Stimulated activated CD8-positive, alpha-beta memory T cell treated with anti-CD3 and anti-CD28 coated beads, Interleukin-2, amount 100 ng/mL, for 48 hours (primary cell): ENCODE data around the gene ADAMTS7.
"Not testable (repeated sequence)": the region's sequence is repeated elsewhere in the genome, so short reads cannot be mapped to it uniquely, and the experiment has no call there.

Experiments
- DNase-seq, 2 donors: peaks; one replicate each; pipeline ENCODE4 v3.0.0-alpha.2; 2020; ENCODE audit warnings: low read depth in 2 of 2

Gene ADAMTS7

GRCh38 chr15:78779975-78780374, 31.3 kb downstream of the ADAMTS7 start:
- not testable (repeated sequence) for DNase-seq

DNA sequence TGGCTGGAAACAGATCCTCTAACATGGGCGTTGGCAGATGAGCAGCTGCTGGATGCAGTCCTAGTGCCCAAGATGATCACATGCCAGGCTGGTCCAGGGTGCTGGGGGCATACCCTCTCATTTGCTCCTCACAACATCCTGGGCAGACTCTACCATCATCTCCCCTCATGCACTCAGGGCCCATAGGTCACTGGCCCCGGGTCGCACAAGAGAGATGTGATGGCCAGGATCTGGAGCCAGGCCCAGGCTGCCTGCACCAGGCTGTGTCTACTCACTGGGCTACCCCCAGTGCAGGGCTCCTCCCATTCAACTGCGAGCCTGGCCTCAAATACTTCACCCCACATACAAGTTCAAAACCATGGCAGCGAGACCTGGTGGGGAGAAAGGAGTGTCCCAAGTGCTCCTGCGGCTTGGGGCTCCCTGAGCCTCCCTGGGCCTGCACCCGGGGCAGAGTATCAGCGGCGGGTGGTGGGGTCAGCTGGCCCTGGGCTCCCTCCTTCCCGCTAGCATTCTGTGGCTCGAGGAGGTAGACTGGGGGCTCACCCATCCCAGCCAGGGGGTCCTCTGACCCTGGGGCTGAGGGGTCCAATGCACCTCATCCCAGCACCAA, 32.0 kb downstream of the ADAMTS7 start:
- not testable (repeated sequence) for DNase-seq

DNA sequence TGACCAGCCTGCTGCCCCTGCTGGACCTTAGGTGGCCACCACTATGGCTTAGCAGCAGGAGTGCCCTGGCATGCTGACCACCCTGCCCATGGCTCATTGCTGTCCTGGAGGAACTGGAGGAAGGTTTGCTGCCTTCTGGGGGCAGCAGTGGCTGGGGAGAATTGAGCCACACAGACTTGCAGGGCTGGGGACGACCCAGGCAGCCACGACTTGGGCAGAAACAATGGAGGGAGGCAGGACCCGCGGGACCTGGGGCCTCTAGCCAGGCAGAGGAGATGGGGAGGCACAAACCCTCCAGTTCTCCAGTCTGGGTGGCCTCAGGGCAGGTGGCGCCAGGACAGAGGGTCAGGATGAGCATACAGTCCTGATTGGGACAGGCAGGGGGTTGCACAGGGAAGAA, 32.8 kb downstream of the ADAMTS7 start:
- DNase-seq, result no peak

DNA sequence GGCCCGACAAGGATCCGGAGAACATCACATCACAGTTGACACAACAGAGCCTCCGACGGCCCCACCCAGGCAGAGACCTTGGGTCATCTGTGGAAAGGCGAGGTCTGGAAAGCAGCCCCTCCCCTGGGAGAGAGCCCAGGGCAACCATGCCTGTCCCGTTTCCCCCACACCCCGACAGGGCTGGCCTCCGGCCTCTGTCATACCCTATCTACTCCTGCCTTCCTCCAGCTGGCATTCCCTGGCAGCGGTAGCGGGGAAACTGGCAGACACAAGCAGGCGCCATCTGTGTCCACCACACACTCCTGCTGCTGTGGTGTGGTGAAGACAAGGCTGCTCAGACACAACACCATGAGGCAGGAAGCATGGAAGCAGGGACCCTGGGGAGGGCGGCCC, 33.3 kb downstream of the ADAMTS7 start:
- not testable (repeated sequence) for DNase-seq

DNA sequence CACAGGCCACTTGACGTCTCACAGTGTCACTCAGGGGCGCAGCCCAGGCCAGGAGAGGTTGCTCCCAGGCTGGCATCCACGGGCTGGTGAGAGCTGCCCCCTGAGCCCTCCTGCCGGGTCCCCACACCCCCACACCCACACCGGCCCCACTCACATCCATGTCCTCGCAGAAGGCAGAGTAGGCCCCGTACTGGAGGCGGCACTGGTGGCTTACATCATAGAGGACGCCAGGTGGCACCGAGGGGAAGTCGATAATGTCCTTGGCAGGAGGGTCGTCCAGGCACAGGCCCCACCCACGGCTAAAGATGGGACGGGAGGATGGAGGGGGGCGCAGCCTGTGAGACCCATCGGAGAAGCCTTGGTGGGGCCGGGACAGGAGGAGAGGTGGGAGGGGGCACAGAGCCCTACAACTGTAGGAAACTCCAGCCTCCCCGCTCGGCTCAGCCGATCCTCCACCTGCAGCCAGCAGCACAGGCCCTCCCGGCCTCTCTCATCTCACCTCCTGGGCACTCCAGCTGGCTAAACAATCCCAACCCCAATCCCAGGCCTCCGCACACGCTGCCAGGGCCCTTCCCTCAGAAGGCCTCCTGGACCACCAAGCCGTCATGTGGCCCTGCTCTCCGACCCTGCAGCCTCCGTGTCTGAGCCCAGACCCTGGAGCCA, 33.8 kb downstream of the ADAMTS7 start:
- not testable (repeated sequence) for DNase-seq

DNA sequence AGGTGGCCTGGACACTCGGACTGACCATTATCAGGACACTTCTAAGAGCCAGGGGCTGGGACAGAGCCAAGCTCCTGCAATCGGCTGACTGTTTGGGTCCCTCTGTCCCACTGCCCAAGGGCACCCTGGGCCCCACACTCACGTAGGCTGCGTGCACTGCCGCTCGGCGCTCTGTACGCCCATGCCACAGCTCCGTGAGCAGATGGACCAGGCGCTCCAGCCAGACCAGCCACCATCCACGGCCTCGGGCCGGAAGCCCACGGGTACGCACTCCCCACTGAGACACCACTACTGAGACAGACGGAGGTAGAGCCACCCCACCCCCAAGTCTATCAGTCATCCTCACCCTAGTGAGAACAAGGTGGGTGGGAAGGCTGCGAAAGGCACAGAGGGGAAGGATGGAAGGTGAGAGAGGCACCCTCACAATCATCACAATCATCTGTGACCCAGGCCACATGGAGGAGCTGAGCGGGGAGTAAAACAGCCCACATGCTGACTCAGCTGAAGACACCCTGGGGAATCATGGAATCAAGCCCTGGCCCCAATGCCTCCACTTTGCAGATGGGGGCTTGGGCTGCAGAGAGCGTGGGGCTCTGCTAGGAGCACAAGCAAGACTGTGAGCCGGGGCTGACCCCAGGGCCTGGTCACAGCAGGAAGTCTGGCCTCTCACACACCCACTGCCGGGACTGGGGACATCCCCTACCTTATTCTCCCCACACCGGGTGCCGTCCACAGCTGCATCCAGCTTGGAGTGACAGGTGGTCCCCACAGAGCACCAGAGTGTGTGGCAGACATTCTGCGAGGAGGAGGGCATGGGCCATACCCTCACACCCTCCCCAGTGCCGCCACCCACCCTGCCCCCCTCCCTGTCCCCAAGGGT, 35.0 kb downstream of the ADAMTS7 start:
- not testable (repeated sequence) for DNase-seq

DNA sequence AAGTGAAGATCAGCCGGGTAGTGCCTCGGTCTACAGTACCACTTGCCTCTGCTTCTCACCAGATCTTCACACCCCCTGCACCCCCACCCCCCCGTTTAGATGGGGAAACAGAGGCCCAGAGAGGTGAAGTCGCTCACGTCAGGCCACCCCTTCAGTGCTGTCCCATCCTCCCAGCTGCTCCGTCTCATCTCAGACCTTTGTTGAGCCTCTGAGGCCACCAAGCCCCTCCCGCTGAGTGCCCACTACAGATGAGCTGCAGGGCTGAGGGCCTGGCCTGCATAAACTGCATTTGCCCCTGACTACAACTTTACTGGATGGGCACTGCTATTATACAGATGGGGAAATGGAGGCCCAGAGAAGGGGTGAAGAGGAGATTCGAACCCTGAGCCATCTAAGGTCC, 35.8 kb downstream of the ADAMTS7 start:
- DNase-seq, result no peak

- not testable (repeated sequence) for DNase-seq
These were observed 36.7 kb downstream of the ADAMTS7 start for GRCh38 chr15:78774451-78774990.

- not testable (repeated sequence) for DNase-seq
These were observed 37.4 kb downstream of the ADAMTS7 start for GRCh38 chr15:78773765-78774450.

DNA sequence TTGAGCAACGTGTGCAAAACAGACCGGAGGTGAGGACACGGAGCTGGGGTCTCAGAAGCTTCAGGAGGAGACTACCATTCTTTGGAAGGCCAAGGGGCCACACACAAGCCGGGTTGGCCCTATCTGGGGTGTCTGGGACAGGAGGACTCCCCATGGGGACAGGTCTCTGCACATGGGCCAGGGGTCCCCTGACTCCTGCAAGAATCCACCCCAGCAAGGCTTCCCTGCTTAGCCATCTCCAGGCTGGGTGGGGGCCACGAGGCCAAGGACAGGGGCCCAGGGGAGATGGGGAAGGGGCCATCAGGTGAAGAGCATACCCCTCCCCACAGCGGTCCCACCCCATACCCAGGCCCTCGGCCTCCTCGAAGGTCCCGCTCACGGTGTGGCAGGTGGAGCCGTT, 38.5 kb downstream of the ADAMTS7 start:
- no peak for DNase-seq

DNA sequence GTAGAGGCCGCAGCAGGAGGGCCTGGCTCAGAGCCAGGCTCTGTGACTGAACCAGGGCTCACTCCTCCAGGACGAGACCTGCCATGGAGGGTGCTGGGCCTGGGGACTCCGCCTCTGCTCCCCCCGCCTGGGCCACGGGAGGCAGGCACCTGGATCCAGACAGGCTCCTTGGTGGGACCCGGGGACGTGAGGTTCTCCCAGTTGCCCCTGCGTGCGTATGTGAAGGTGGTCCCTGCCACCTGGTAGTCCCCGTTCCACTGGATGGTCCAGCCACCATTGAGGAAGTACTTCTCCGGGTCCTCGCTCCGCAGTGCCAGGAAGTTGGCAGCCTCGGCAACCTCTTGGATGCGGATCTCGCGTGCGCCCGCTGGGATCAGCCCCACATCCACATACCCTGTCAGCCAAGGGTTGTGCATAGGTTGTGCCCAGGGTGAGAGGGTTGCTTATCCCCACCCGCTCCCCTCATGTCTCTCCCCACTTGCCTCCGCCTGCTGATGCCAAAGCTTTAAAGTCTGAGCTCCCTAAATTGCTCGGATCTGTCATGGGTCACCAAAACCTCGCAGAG, 39.7 kb downstream of the ADAMTS7 start:
- not testable (repeated sequence) for DNase-seq

- not testable (repeated sequence) for DNase-seq
These were observed 40.2 kb downstream of the ADAMTS7 start for GRCh38 chr15:78771020-78771419.

DNA sequence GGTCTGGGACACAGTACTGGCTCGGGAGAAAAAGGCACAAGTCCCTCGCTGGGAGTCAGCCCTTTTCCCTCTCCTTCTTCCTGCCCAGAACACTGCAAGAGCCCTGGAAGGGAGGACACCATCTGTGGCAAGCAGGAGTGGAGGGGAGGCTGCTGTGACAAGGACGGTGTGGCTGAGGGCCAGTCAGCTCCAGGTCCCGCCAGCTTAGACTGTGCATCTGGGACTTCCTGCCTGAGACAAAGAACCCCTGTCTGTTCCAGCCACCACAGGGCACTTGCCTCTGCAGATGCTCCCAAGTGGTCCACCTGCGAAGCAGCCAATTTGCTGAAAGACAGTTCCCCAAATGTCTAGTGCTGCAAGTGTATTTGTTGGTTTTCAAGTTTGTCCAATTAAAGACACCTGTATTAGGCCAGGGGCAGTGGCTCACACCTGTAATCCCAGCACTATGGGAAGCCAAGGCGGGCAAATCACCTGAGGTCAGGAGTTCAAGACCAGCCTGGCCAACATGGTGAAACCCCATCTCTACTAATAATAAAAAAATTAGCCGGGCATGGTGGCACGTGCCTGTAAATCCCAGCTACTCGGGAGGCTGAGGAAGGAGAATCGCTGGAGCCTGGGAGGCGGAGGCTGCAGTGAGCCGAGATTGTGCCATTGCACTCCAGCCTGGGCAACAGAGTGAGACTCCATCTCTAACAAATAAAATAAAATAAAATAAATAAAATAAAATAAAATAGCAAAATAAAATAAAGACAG, 41.6 kb downstream of the ADAMTS7 start:
- not testable (repeated sequence) for DNase-seq

DNA sequence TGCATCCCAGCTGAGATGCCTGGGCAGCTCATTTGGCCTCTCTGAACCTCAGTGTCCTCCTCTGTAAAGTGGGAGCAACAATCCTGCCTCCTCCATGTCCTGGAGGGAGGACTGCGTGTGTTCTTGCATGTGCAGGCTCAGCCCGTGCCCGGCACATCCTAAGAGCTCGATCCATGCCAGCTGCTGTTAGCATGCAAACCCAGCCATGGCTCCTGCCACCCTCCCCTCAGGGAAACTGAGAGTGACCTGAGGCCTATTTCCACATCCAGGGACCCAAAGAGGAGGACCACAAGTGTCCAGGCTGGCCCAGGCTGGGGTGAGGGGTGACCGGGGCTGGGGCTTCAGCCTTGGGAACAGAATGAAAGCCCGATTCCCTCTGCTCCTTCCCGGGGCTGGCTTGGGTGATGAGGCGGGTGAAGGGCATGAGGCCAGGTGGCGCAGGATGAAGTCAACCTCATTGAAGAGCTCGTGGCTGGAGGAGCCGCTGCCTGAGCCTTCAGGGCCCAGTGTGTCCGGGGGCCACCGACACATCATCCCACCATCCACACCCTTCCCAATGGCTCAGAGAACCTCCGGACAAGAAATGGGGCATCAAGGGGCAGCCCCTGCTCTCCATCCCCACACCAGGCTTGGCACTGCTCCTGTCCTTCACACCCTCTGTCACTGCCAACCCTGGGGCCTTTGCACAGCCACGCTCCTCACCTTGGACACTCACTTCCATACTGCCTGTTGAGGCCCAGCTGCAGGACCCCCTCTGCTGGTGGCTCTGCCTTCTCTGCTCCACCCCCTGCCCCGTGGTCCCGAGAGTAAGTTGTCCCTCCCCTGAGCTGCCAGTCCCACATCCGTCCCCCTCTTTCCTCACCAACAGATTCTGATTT, 42.5 kb downstream of the ADAMTS7 start:
- no peak for DNase-seq

DNA sequence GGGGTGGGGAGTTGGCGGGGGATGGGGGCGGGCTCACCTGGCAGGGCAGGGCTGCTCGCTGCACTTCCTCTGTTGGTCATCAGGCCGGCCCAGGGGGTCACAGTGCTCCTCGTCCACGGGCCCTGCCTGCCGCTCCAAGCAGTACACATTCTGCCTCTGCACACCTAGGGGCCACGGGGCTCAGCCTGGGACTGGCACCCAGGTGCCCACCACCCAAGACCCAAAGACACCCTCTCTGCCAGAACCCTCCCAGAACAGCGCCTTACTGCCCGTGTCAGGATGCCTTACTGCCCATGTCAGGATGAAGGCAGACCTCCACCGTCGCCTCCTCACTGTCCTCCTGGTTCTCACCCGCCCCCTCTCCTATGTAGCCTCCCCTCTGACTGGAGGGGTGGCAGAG, 43.2 kb downstream of the ADAMTS7 start:
- DNase-seq, result no peak

DNA sequence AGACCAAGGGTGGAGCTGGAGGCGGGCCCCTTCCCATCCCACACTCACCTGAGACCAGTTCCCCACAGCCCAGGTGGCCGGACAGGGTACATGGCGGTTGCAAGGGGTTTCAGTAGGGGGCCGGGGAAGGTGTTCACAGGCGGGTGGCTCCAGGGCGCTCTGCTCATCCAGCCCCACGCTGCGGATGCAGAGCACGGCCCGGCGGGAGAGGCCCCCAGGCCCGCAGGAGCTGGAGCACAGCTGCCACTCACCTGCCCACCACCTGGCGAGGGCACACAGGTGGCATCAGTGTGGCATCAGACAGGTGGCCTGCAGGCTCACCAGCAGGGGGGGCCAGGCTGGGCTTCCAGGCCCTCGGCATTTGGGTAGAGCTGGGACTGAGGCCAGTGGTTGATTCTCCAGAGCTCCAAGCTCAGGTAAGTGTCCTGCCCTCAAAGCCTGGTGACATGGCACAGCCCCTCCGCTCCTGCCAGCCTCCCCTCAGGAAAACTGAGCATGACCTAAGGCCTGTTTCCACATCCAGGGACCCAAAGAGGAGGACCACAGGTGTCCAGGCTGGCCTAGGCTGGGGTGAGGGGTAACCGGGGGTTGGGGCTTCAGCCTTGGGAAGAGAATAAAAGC, 43.8 kb downstream of the ADAMTS7 start:
- no peak for DNase-seq

- not testable (repeated sequence) for DNase-seq
These were observed 44.6 kb downstream of the ADAMTS7 start for GRCh38 chr15:78766641-78767071.

GRCh38 chr15:78766041-78766440, 45.2 kb downstream of the ADAMTS7 start:
- no peak for DNase-seq
